HG02870 (cell line): Measurements from ENCODE around the gene MALT1.
"Not testable (repeated sequence)": the region's sequence is repeated elsewhere in the genome, so short reads cannot be mapped to it uniquely, and the experiment has no call there.

Experiments used
- ATAC-seq: cut with Tn5 transposase; IDR thresholded peaks from one replicate; pipeline ENCODE4 v1.9.1; 2021; ENCODE audit warnings: mild to moderate bottlenecking, moderate library complexity; ENCODE audit not compliant: unreplicated experiment

Gene MALT1, protein sequence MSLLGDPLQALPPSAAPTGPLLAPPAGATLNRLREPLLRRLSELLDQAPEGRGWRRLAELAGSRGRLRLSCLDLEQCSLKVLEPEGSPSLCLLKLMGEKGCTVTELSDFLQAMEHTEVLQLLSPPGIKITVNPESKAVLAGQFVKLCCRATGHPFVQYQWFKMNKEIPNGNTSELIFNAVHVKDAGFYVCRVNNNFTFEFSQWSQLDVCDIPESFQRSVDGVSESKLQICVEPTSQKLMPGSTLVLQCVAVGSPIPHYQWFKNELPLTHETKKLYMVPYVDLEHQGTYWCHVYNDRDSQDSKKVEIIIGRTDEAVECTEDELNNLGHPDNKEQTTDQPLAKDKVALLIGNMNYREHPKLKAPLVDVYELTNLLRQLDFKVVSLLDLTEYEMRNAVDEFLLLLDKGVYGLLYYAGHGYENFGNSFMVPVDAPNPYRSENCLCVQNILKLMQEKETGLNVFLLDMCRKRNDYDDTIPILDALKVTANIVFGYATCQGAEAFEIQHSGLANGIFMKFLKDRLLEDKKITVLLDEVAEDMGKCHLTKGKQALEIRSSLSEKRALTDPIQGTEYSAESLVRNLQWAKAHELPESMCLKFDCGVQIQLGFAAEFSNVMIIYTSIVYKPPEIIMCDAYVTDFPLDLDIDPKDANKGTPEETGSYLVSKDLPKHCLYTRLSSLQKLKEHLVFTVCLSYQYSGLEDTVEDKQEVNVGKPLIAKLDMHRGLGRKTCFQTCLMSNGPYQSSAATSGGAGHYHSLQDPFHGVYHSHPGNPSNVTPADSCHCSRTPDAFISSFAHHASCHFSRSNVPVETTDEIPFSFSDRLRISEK

DNA sequence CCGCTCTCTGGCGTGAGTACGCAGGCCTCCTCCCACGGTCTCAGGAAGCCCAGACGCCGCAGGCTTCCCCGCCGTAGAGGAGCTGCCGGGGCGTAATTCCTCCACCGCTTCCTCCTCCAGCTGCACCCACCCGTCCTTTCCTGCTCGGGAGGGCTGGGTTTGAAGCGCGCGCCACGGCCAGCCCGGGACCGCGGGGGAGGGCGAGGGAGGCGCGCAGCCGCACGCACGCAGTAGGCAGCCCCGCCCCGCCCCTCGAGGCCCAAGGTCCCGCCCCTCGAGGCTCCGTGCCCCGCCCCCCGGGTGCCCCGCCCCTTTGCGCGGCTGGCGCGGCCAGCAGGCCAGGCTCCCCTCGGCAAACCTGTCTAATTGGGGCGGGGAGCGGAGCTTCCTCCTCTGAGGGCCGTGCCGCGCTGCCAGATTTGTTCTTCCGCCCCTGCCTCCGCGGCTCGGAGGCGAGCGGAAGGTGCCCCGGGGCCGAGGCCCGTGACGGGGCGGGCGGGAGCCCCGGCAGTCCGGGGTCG lies at the start of gene MALT1:
TSS of gene MALT1 (plus strand) at position 355 of the 521 bp plus-strand sequence. CDS start 179 bp downstream, outside the sequence.
- peak; percentile 75 for ATAC-seq

DNA sequence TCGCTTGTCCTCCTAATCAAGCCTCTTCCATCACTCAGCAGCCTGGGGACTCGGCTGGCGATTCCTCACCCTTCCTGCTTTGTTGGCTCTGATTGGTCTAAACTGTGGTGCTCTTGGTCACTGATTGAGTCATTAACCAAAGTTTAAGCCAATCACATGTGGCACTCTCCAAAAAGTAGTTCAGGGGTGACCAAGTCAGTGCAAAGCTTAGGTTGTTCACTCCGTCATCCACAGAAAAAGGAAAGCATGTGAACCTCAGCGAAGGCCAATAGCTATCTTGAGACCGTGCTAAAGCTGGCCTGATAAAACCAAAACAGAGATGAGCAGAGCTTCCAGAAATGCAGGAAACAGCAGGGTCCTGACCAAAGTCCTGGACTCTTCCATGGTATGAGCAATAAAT lies 47.3 kb upstream of the MALT1 start:
- ATAC-seq: no peak

DNA sequence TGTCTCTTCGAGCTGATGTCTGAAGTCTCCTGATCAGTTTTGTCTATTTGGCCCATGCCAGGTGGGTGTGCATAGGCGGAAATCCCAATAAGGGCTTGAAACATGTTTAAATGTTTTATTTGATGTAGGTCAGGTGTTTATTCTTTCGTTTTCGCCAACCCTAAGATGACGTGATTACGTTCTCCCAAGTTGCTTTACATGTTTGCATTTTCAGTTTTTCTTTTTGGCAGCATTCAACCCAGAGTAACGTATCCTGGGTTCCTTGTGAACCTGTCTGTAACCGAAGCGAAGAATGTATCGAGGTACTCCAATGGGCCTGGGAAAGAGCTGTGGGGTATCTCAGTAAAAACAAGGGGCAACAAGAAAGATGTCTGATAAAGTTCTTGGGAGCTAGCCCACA lies 45.4 kb upstream of the MALT1 start:
- ATAC-seq: no peak

DNA sequence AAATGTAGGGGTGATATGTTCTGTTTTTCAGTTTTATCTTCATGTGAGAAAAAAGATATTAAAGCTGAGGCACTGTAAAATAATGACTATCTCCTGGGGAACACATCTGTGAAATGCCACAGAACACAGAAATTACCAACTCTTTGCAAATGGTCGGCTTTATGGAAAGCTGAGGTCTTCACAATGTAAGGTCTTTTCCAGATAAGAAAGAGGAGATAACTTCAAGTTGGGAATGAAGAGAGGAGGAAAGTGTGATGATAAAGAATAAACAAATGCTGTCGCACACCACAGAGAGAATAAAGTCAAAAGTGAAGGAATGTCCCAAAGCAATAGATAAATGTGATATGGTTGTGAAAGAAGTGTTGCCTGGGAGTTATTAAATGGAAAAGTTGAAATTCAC lies 41.2 kb upstream of the MALT1 start:
- no peak for ATAC-seq

DNA sequence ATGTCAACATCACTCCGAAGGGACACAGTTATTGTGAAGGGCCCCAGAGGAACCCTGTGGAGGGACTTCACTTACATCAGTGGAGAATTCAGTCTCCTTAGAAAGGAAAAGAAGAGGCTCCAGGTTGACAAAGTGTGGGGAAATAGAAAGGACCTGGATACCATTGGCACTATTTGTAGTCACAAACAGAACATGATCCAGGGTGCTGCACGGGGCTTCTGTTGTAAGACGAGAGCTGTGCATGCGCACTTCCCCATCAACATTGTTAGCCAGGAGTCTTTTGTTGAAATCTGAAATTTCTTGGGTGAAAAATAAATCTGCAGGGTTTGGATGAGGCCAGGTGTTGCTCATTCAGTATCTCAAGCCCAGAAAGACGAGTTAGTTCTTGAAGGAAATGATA lies 40.0 kb upstream of the MALT1 start:
- no peak for ATAC-seq

DNA sequence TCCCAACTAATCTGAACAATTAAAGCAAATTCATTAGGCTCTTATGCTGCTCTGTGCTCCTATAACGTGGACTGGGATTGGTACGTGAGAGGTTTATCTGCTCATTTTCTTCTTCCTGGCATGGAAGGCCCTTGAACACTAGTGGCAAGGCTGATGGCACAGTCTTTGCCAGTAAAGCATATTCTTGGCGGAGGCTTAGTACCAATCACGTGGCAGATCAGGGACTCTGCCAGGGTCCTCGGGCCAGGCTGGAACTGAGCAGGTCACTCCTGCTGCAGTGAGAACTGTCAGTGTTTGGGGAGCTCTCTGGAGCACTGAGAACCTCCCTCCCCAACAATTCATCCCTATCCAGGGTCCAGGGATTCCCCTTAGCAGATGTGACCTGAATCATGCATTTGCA lies 38.7 kb upstream of the MALT1 start:
- no peak for ATAC-seq

DNA sequence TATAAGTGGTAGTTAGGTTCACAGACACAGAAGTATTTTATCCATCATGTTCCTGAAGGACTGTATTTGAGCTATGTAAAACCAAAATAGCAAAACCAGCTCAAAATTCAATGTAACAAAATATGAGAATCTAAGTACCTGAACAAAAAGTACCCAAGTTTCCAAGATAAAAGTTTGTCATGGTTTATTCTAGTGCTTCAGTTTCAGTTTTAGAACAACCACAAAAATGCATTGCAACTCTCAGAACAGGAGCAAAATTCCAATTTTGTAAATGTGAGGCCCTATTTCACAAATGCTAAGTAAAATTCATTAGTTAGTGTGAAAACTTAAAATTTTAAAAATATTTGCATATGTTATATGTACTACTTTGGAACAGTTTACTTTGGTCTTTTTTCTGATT lies 37.4 kb upstream of the MALT1 start:
- ATAC-seq: no peak

DNA sequence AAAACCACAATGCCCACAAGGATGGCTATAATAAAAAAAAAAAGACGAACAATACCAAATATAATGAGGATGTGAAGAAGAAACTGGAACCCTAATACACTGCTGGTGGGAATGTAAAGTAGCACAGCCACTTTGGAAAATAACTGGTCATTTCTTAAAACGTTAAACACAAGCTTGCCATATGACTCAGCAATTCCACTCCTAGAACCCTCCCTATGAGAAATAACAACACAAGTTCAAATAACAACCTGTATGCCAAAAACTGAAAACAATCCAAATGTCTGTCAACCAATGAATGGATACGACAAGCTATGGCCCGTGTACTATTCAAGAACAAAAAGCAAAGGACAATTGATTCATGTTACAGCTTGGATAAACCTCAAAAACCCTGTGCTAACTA lies 35.4 kb upstream of the MALT1 start:
- ATAC-seq: no peak

DNA sequence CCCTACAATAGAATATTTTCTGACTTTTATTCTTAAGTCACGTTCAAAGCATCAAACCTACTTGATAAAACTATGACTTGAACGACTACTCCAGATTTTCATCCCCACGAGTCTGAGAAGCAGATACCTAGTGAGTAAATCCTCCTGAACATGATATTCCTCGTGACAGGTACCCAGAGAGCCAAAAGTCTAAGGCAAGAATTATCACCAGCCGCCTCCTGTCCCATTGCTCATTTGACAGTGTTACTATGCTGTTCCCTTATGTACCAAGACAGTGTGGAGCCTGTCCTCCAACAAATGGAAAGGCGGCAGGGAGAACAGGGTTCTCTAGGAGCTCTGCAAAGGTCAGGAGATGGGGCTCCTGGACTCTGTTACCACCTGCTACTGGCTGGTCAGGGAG lies 34.1 kb upstream of the MALT1 start:
- ATAC-seq: no peak

DNA sequence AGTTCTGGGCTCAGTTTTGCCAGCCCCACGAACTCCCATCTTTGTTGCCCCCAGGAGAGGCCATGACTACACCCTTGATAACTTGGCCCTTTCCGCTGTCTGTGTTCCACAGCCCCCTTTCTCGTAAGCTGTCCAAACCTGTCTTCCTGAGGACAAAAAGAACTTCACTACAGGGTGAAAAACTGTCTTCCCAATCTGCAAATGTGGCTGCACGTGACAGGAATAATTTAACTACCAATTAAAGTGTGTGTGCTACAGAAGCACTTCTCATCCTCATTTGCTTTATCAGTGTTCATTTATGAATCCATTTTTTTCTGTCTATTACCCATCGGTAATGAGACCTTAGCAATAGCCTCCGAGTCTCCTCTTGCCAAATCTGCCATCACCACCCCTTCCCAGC lies 33.3 kb upstream of the MALT1 start:
- ATAC-seq: no peak

DNA sequence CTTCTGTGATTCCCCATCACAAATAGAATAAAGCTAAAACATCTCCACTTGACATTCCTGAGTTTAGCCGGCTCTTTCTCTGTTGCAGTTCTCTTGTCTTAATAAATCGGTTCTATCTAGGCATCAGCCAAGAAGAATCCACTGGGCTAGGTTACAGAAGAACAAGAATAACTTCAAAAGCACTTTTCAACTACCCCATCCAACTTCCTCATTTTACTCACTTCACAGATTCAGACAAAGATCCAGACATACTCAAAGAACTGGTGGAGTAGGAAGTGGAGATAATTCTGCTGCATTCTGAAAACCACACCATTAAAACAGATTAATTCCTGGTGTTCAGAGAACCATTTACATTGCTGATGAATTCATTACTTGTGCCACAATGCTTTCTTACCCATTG lies 32.8 kb upstream of the MALT1 start:
- ATAC-seq: peak; percentile 56

DNA sequence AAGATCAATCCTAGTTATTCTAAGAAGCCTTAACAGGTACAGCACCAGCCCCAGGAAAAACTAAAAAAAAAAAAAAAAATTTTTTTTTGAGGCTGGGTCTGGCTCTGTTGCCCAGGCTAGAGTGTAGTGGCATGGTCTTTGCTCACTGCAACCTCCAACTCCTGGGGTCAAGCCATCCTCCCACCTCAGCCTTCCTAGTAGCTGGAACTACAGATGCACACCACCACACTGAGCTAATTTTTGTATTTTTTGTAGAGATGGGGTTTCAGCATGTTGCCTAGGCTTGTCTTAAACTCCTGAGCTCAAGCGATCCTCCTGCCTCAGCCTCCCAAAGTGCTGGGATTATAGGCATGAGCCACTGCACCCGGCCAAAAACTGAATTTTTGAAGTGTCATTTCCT lies 32.0 kb upstream of the MALT1 start:
- ATAC-seq: no peak

DNA sequence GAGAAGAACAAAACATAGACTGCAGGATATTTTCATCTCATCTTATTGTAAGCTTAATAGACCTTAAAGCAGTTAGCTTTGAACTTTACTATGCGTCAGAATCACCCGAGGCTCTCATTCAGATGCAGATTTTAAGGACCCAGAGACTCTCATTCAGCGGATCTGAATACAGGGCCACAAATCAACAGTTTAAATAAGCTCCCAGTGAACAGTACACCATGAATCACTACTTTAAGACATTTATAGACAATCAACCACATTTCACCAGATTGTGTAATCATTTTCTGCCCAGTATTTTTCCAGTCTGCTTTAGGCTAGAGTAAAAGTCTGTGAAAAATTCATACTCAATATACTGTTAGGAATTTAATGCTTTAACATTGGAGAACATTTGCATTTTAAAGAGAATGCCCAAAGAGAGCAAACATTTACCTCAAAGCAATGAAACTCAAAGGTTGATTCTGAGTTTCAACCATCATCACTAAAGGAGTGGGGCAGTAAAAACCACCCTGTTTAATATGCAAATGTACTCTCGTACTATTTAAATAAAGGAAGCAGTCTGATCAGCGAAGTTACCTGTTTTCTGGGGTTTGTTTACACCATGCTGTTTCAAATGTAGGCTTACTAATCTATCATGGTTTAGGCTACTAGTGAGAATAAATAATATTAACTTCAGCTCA lies 31.4 kb upstream of the MALT1 start:
- peak; percentile 64 for ATAC-seq

DNA sequence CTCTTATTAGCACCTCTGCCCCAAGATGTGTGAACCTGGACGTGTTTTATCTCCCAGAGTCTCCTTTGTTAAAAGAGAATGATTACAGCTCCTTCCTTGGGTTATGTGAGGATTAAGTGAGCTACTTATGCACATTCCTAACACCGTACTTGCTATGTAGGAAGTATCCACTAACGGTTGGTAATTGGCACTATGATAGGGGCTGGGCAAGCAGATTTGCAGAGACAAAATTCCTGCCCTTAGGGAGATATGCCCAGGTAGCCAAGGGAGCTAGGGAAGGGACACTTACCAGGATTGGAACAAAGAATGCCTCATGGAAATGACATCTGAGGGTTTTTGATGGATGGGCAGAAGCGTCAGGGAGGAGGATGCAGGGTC lies 30.8 kb upstream of the MALT1 start:
- no peak for ATAC-seq

DNA sequence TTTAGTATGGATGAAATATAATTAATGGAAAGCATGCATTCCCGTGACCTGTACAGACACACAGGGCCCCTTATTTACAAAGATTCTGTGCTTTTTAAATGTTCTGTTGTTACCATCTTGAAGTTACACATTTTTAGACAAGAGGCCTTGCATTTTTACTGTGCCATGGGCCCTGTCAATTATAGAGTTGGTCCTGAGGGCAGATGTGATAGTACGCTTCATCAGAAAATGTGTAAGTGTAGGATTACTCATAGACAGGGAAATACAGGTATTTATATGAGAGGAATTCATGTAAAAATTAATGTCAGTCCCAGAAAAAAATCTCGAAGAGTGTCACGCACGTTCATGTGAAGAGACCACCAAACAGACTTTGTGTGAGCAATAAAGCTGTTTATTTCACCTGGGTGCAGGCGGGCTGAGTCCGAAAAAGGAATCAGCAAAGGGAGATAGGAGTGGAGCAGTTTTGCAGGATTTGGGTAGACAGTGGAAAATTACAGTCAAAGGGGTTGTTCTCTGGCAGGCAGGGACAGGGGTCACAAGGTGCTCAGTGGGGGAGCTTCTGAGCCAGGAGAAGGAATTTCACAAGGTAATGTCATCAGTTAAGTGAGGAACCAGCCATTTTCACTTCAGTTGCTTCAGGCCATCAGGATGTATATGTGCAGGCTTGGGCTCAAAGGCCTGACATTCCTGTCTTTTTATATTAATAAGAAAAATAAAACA lies 30.2 kb upstream of the MALT1 start:
- no peak for ATAC-seq

DNA sequence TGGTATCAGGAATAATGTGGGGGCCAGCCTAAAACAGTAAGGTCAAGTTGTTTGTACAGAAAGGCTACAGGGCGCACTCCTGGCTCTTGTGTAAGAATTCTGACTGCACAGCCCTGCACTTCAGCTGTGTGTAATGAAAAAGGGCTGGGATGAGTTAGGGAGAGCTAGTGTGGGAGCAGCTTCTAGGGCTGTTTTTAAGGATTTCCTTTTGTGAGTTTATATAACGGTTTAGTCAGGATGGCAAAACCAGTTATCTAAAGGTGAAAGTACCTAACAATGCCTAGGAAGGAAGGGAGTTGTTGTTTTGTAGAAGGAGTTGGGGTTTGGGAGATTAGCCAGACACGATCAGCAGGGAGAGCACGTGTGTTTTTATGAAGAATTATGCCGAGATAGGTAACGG lies 27.7 kb upstream of the MALT1 start:
- not testable (repeated sequence) for ATAC-seq

DNA sequence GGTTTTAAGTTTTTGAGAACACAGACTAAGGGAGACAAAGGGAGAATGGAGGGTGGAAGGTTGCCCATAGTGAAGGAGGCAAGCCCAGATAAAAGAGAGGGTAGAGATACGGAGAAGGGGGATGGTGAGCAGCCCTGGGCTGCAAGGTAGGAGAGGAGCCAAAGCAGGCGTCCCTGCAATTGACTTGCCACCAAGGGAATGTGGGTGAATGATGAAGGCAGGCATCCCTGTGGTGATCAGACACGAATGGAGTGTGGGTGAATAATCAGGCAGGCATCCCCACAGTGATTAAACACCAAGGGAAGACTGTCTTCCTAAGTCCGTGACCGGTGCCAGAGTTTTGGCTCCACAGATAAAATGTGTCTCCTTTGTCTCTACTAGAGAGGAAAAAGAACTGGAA lies 25.9 kb upstream of the MALT1 start:
- no peak for ATAC-seq

DNA sequence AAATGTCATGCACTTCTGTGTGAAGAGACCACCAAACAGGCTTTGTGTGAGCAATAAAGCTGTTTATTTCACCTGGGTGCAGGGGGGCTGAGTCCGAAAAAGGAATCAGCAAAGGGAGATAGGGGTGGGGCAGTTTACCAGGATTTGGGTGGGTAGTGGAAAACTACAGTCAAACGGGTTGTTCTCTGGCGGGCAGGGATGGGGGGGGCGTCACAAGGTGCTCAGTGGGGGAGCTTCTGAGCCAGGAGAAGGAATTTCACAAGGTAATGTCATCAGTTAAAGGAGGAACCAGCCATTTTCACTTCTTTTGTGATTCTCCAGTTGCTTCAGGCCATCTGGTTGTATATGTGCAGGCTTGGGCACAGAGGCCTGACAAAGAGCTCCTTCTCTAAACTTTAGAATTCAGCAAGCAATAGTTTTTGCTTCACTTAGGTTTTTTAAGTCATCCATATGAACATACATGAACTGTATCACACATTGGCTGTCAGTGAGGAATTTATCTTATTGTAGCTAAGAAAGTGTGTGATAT lies 24.9 kb upstream of the MALT1 start:
- ATAC-seq: no peak

DNA sequence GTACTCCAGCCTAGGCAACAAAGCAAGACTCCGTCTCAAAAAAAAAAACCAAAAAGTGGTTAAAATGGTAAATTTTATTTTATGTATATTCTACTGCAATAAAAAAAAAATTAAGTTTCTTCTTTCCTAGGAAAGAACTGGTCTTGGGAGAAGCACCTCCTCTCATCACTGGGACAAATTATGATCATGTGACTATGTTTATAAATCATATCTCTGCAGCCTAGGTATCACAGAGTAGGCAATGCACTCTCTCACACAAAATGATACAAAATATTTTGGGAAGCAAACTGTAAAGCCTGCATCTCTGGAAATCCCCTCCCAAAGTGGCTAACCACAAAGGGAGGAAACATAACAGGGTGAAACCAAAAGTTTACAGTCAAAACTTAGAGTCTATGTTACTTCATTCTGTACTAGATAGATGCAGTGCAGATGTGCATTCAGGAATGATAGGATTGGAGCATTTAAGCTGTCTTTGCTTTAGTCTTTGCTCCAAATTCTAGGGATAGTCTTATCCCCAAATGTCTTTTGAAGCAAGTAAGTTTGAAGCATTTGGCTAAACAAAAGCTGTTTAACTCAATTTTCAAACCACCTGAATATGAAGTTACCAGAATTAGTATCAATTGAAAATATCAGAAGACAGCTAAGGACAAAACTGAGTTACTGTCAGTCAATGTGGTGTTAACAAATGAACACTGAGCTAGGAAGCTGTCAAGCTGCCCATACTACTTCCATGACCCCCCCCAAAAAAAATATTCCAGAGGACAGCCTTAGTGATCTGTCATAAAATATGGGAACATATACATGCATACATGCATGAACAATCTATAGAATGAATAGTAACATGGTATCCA lies 21.1 kb upstream of the MALT1 start:
- peak; percentile 89 for ATAC-seq

DNA sequence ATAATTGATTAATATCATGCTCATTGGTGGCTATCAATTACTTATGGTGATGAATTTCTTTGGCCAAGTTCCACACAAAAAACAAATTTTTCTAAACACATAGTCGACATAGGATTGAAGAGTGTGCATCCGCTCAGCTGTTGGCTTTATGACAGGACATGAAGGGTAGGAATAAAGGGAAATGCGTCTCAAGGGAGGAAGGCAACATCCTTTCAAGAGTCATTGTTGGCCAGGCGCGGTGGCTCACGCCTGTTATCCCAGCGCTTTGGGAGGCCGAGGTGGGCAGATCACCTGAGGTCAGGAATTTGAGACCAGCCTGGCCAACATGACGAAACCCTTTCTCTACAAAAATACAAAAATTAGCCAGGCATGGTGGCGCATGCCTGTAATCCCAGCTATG lies 20.4 kb upstream of the MALT1 start:
- ATAC-seq: not testable (repeated sequence)
